ENCODE data around the gene PLAAT2. TPM values are rescaled to one million over a fixed set of nuclear protein-coding genes. Genes with fewer than 3 reads are reported as not detected.
"Not testable (repeated sequence)": the region's sequence is repeated elsewhere in the genome, so short reads cannot be mapped to it uniquely, and the experiment has no call there.

Gene PLAAT2
- total and polyA plus RNA-seq, 2 donors (not counting 1 experiment from before 2014, with no cell fraction given), result 4.0 TPM; not detected in 1

DNA sequence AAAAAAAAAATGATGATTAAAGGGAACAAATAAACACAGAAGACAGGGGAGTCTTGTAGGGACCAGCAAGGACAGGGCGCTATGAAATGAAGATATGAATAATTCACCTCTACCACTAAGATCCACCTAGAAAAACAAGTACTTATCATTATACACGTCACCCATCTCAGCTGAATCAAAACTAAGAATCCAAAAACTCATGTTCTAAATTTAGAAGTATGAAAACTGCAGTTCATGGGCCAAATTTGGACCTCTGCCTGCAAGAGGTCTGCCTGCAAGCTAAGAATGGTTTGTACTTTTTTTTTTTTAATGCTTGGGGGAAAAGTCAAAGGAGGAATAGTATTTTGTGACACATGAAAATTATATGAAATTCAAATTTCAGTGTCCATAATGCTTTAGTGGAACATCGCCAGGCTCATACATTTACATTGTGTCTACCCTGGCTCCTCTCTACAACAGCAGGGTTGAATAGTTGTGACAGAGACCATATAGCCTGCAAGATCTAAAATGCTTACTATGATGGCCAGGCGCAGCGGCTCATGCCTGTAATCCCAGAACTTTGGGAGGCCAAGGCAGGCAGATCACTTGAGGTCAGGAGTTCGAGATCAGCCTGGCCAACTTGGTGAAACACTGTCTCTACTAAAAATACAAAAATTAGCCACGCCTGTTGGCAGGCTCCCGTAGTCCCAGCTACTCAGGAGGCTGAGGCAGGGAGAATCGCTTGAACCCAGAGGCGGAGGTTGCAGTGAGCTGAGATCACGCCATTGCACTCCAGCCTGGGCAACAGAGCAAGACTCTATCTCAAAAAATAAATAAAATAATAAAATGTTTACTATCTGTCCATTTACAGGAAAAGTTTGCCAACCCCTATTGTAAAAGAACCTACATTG, 39.4 kb upstream of the PLAAT2 start:
- intact Hi-C loops (cut with micrococcal nuclease), result not testable (repeated sequence)

DNA sequence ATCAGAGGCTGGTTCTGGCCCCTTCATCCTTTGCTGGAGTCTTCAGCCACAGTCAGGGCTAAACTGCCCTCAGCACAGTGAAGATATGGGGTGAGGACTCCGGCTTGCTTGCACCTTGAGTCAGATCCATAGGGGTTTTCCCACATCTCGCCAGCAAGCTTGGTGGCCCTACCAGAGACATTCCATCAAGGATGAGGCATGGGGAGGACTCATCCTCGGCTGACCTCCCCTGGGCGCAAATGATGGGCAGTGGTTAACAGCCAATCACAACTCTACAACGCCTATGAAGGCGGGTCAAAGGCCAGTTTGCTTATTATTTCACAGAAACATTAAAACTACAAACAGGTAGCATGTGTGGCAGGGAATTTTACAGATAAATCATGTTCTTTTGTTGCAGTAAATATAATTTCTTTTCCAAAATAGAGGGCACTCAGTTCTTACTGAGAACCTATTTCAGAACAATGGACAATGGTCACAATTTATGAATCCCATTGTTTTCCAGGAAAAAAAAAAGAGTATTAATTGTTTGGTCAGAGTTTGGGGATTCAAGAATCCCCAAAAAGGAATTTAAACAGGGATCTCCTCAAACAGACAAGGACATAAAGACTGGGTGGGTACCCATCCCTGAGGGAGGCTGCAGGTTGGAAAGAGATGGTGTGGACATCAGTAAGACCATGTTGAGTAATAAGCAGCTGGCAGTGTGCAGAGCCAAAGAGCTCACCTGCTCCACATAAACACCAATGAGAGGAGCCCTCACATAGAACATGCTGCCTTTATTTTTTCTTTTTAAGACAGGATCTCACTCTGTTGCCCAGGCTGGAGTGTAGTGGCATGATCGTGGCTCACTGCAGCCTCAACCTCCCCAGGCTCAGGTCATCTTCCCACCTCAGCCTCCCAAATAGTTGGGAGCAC, 36.3 kb upstream of the PLAAT2 start:
- H3K4me1 ChIP-seq (ENCODE audit: control insufficient read depth in 2 of 2, insufficient read depth in 2 of 2, low read length in 2 of 2), result no peaks in the 10 kb centered on the region
- no peaks in the 10 kb centered on the region for H3K9me3 ChIP-seq (ENCODE audit: control extremely low read depth in 1 of 3, control insufficient read depth in 2 of 3, insufficient read depth in 1 of 3, low read length in 2 of 3)
- H2AFZ ChIP-seq (ENCODE audit: insufficient read depth, low read depth, low read length, poor library complexity, severe bottlenecking), result no peak overlapping the region
- Mint-ChIP-seq H3K27ac (no peak overlapping the region), H3K4me3 (no peak overlapping the region), H3K27me3 (peaks cover 4% of the 10 kb centered on the region), H3K9me3 (ENCODE audit: insufficient read depth) (no peaks in the 10 kb centered on the region), H3K4me1 (no peaks in the 10 kb centered on the region)
- ChIA-PET POLR2A (no interaction called here), CTCF (no interaction called here)
- H4K20me1 ChIP-seq (ENCODE audit: control insufficient read depth, insufficient read depth, low read length, poor library complexity, severe bottlenecking), result no peaks in the 10 kb centered on the region
- H3K27me3 ChIP-seq (replicated peaks in 1 of 4; ENCODE audit: control extremely low read depth in 1 of 4, control insufficient read depth in 3 of 4, insufficient read depth in 4 of 4, low read length in 3 of 4), result no peaks in the 10 kb centered on the region
- no peak for DNase-seq
- TF ChIP-seq, protein P1, sequence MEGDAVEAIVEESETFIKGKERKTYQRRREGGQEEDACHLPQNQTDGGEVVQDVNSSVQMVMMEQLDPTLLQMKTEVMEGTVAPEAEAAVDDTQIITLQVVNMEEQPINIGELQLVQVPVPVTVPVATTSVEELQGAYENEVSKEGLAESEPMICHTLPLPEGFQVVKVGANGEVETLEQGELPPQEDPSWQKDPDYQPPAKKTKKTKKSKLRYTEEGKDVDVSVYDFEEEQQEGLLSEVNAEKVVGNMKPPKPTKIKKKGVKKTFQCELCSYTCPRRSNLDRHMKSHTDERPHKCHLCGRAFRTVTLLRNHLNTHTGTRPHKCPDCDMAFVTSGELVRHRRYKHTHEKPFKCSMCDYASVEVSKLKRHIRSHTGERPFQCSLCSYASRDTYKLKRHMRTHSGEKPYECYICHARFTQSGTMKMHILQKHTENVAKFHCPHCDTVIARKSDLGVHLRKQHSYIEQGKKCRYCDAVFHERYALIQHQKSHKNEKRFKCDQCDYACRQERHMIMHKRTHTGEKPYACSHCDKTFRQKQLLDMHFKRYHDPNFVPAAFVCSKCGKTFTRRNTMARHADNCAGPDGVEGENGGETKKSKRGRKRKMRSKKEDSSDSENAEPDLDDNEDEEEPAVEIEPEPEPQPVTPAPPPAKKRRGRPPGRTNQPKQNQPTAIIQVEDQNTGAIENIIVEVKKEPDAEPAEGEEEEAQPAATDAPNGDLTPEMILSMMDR (IDR thresholded peaks at IDR 0.05), result no peak
- TF ChIP-seq EZH2 (IDR thresholded peaks at IDR 0.05; ENCODE audit: borderline replicate concordance, insufficient read depth, low read depth, low read length, poor library complexity, severe bottlenecking), result no peak
- ATAC-seq (ENCODE audit: low read depth), result no peak
- intact Hi-C loops (cut with micrococcal nuclease), result no loop called here
- H3K27ac ChIP-seq (ENCODE audit: low read length in 2 of 2), result no peak overlapping the region
- no peak overlapping the region for H3K9ac ChIP-seq (ENCODE audit: low read length)
- H3K79me2 ChIP-seq (ENCODE audit: control insufficient read depth, insufficient read depth, low read length), result no peaks in the 10 kb centered on the region
- no peaks in the 10 kb centered on the region for H3K36me3 ChIP-seq (replicated peaks in 1 of 2; ENCODE audit: control extremely low read depth in 1 of 2, control insufficient read depth in 1 of 2, extremely low read depth in 1 of 2, insufficient read depth in 2 of 2, low read length in 1 of 2)
- 91% methylated on average over 5 of the region's 7 CpGs for WGBS (ENCODE audit: insufficient coverage)
- no peak overlapping the region for H3K4me2 ChIP-seq (replicated peaks; ENCODE audit: low read depth, low read length, poor library complexity, severe bottlenecking)
- no peak overlapping the region for H3K4me3 ChIP-seq (ENCODE audit: control extremely low read depth in 1 of 5, extremely low read depth in 1 of 5, insufficient read depth in 1 of 5, low read depth in 2 of 5, low read length in 4 of 5)

More for the DNA sequence above, 39.4 kb upstream of the PLAAT2 start:
- 97% methylated on average over 5 of the region's 11 CpGs for WGBS (ENCODE audit: insufficient coverage)
- H3K9me3 ChIP-seq (ENCODE audit: control extremely low read depth in 1 of 3, control insufficient read depth in 2 of 3, insufficient read depth in 1 of 3, low read length in 2 of 3); H3K79me2 ChIP-seq (ENCODE audit: control insufficient read depth, insufficient read depth, low read length); H3K27ac ChIP-seq (ENCODE audit: low read length in 2 of 2); H3K27me3 ChIP-seq (replicated peaks in 1 of 4; ENCODE audit: control extremely low read depth in 1 of 4, control insufficient read depth in 3 of 4, insufficient read depth in 4 of 4, low read length in 3 of 4); H3K4me2 ChIP-seq (replicated peaks; ENCODE audit: low read depth, low read length, poor library complexity, severe bottlenecking); H3K4me1 ChIP-seq (ENCODE audit: control insufficient read depth in 2 of 2, insufficient read depth in 2 of 2, low read length in 2 of 2); ATAC-seq (ENCODE audit: low read depth); H3K4me3 Mint-ChIP-seq; H3K27me3 Mint-ChIP-seq; POLR2A ChIA-PET; H4K20me1 ChIP-seq (ENCODE audit: control insufficient read depth, insufficient read depth, low read length, poor library complexity, severe bottlenecking); H2AFZ ChIP-seq (ENCODE audit: insufficient read depth, low read depth, low read length, poor library complexity, severe bottlenecking); H3K9ac ChIP-seq (ENCODE audit: low read length); H3K4me1 Mint-ChIP-seq; H3K27ac Mint-ChIP-seq; CTCF ChIA-PET; H3K4me3 ChIP-seq (ENCODE audit: control extremely low read depth in 1 of 5, extremely low read depth in 1 of 5, insufficient read depth in 1 of 5, low read depth in 2 of 5, low read length in 4 of 5); H3K36me3 ChIP-seq (replicated peaks in 1 of 2; ENCODE audit: control extremely low read depth in 1 of 2, control insufficient read depth in 1 of 2, extremely low read depth in 1 of 2, insufficient read depth in 2 of 2, low read length in 1 of 2); DNase-seq; H3K9me3 Mint-ChIP-seq (ENCODE audit: insufficient read depth): not testable (repeated sequence)
